ENCODE data around the gene ARFIP2.

Gene ARFIP2

DNA sequence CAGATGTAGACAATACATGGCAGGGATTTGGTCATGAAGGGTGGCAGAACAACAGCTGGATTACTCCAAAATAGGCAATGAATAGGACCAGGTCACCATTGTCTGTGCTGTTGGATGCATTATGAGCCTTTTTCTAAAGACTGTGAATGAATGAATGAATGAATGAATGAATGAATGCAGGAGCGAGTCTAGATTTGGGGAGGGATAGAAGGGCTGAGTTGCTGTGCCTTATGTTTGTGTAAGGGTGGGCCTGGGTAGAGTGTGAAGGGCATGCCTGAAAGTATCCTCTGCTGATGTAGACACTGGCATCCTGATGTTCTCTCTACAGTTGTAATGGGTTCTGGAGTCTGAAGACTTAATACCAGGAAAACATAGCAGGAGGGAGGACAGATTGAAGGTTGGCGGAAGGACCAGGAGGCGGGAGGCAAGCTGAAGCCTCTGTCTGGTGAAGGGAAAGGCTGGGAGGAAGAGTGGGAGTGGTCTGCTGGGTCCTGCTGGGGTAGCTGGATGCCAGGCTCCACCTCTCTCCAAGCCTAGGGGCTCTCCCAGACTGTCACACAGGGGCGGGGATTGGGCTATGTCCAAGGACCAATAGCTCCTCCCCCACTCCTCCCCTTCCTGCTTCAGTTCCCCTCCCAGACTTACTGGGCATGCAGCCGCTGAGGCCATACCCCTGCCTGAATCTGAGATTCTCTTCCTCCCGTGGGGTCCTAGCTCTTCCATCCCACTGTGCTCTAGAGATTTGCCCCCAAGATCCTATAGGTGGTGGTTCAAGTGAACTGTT is 12.2 kb downstream of the ARFIP2 start:
- ChIA-PET POLR2A (ENCODE audit: low non-redundant PET) (no interaction called here), CTCF (interaction anchor here (1.5 kb wide), 1 partner anchor 63 kb away, joined by 5 read pairs; no protein-coding TSS in a partner anchor)
- H3K27ac ChIP-seq = peak overlapping the region; percentile 13; the same call in 1 of the 2 replicates
- TF ChIP-seq CTCF (conservative IDR thresholded peaks at IDR 0.05; ENCODE audit: low read depth) = no peak
- DNase-seq (ENCODE audit: low spot score) = peak; percentile 48

DNA sequence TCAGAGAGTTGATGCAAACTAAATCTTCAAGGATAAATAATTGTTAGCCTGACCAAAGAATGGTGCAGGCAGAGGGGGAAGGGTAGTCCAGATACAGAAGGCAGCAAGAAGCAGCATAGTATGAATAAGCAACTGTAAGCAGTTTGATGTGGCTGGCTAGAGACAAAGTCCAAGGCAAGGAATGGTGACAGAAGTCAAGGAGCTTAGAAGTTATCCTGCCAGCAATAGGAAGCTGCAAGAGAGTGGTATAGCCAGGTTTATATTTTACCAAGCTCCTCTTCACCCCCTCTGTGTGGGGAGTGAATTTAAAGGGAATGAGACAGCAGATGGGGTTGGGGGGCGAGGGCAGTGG is 22.1 kb downstream of the ARFIP2 start:
- no peak for TF ChIP-seq CTCF (conservative IDR thresholded peaks at IDR 0.05; ENCODE audit: low read depth)
- ChIA-PET POLR2A (ENCODE audit: low non-redundant PET) (no interaction called here), CTCF (interaction anchor here (0.6 kb wide), 1 partner anchor 49 kb away, joined by 3 read pairs; no protein-coding TSS in a partner anchor)
- H3K27ac ChIP-seq = no peak overlapping the region
- no peak for DNase-seq (ENCODE audit: low spot score)

- no peak for DNase-seq (ENCODE audit: low spot score)
- H3K27ac ChIP-seq = no peak overlapping the region
- TF ChIP-seq CTCF (conservative IDR thresholded peaks at IDR 0.05; ENCODE audit: low read depth) = no peak
- ChIA-PET POLR2A (ENCODE audit: low non-redundant PET) (no interaction called here), CTCF (interaction anchor here (0.6 kb wide), 1 partner anchor 49 kb away, joined by 3 read pairs; no protein-coding TSS in a partner anchor)
Observed at GRCh38 chr11:6458352-6459098, 22.6 kb downstream of the ARFIP2 start.

DNA sequence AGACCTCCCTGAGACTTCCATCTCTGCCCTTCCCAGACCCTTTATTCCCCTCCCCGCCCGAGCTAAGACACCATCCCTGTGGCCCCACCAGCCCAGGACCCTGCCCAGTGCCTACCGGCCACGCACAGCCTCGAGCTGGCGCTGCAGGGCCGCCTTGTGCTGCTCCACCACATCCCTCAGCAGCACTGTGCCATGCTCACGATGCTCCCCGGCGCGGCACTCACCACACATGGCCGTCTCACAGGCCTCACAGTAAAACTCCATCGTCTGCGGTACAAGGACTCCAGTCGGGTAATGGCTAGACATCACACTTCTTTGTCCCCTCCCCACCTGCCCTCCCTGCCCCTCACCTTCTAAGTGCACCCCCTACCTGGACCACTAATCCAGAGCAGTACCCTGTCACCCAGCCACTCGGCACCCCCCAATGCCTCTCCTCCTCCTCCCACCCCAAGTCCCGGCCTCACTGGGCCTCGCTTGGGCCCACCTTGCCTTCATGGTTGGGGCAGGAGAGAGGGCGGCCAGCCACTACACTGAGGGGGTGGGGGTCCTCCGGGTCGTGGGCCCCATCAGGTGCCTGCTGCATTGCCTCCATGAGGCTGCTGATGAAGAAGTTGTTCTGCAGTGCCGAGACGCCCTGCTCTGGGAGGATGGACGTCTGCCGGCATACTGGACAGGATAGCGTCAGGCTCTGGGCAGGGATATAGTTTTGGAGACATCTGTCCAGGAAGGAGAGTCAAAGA is 23.4 kb downstream of the ARFIP2 start:
- POLR2A ChIA-PET (ENCODE audit: low non-redundant PET) = no interaction called here
- CTCF ChIA-PET = interaction anchor here (0.6 kb wide), 2 partner anchors 14 to 32 kb away, joined by 3 to 4 read pairs; no protein-coding TSS in a partner anchor

GRCh38 chr11:6456361-6457073 is 24.6 kb downstream of the ARFIP2 start:
- H3K27ac ChIP-seq = no peak overlapping the region
- no peak for TF ChIP-seq CTCF (conservative IDR thresholded peaks at IDR 0.05; ENCODE audit: low read depth)
- ChIA-PET POLR2A (ENCODE audit: low non-redundant PET) (no interaction called here), CTCF (interaction anchor here (0.6 to 1.2 kb wide), 2 partner anchors 77 to 95 kb away, joined by 3 to 4 read pairs; no protein-coding TSS in a partner anchor)
- DNase-seq (ENCODE audit: low spot score) = no peak

More for the DNA sequence above, 23.4 kb downstream of the ARFIP2 start:
- no peak for DNase-seq (ENCODE audit: low spot score)
- H3K27ac ChIP-seq = no peak overlapping the region
- no peak for TF ChIP-seq CTCF (conservative IDR thresholded peaks at IDR 0.05; ENCODE audit: low read depth)

All from RWPE1 (cell line).